Mesothelial cell of epicardium (in vitro differentiated cells): ENCODE measurements around the gene E2F4. TPM values are rescaled to one million over a fixed set of nuclear protein-coding genes. Genes with fewer than 3 reads are reported as not detected.
A peak's percentile ranks its signal among the peaks of the same experiment; 100 is the strongest.

Source experiments
- DNase-seq, 2 experiments: peaks; one replicate each; pipeline ENCODE4 v3.0.0; 2021; ENCODE audit warnings: low spot score in 2 of 2; ENCODE audit not compliant: unreplicated experiment in 2 of 2
- H3K27ac Mint-ChIP-seq: 2 replicates; pipeline ENCODE4 v1.8.0; 2021; ENCODE audit warnings: mixed read lengths
- H3K27me3 Mint-ChIP-seq: 2 replicates; pipeline ENCODE4 v1.8.0; 2021; ENCODE audit warnings: low read depth, mixed read lengths
- H3K36me3 Mint-ChIP-seq: 2 replicates; pipeline ENCODE4 v1.8.0; 2021; ENCODE audit warnings: mixed read lengths
- H3K4me1 Mint-ChIP-seq: 2 replicates; pipeline ENCODE4 v1.8.0; 2021; ENCODE audit warnings: mixed read lengths
- H3K4me3 Mint-ChIP-seq: 2 replicates; pipeline ENCODE4 v1.8.0; 2021; ENCODE audit warnings: mild to moderate bottlenecking, moderate library complexity, mixed read lengths
- H3K9me3 Mint-ChIP-seq: 2 replicates; pipeline ENCODE4 v1.8.0; 2021; ENCODE audit warnings: mixed read lengths
- CTCF ChIP-seq: fragments of 200-600 bp; sonication (generic); IDR thresholded peaks from one replicate; pipeline ENCODE4 v1.5.0; 2021; ENCODE audit warnings: antibody characterized with exemption; ENCODE audit not compliant: unreplicated experiment
- total RNA-seq: library from RNA; stranded (reverse); gene quantifications from 3 replicates; pipeline ENCODE4 v1.2.1, GENCODE V29; 2021

The E2F4 gene
- total RNA-seq, 1 donor from 2014 or later = 80.2 TPM

GRCh38 chr16:67147437-67148140 lies 44.4 kb upstream of the E2F4 start:
- TF ChIP-seq CTCF = no peak
- H3K36me3 Mint-ChIP-seq = peaks cover 27% of the 10 kb centered on the region
- H3K27ac Mint-ChIP-seq = no peak overlapping the region
- H3K9me3 Mint-ChIP-seq = no peaks in the 10 kb centered on the region
- no peak for DNase-seq
- peaks cover 5% of the 10 kb centered on the region for H3K4me1 Mint-ChIP-seq
- no peak overlapping the region for H3K4me3 Mint-ChIP-seq
- H3K27me3 Mint-ChIP-seq = peaks cover 13% of the 10 kb centered on the region

GRCh38 chr16:67148221-67148620 lies 43.7 kb upstream of the E2F4 start:
- no peaks in the 10 kb centered on the region for H3K9me3 Mint-ChIP-seq
- H3K4me1 Mint-ChIP-seq = peaks cover 5% of the 10 kb centered on the region
- no peak overlapping the region for H3K4me3 Mint-ChIP-seq
- no peak overlapping the region for H3K27ac Mint-ChIP-seq
- peaks cover 19% of the 10 kb centered on the region for H3K27me3 Mint-ChIP-seq
- no peak for DNase-seq
- peaks cover 23% of the 10 kb centered on the region for H3K36me3 Mint-ChIP-seq
- no peak for TF ChIP-seq CTCF

- peak overlapping the region; percentile 54 for H3K4me3 Mint-ChIP-seq
These were observed 43.2 kb upstream of the E2F4 start for GRCh38 chr16:67148656-67149275.

GRCh38 chr16:67149276-67150046 lies 42.5 kb upstream of the E2F4 start:
- peak overlapping the region; percentile 54 for H3K4me3 Mint-ChIP-seq

More at GRCh38 chr16:67148656-67149275, 43.2 kb upstream of the E2F4 start:
- DNase-seq = no peak
- H3K9me3 Mint-ChIP-seq = no peaks in the 10 kb centered on the region
- H3K27ac Mint-ChIP-seq = no peak overlapping the region
- H3K27me3 Mint-ChIP-seq = peaks cover 23% of the 10 kb centered on the region
- H3K4me1 Mint-ChIP-seq = peaks cover 5% of the 10 kb centered on the region
- TF ChIP-seq CTCF = no peak
- peaks cover 20% of the 10 kb centered on the region for H3K36me3 Mint-ChIP-seq

More at GRCh38 chr16:67149276-67150046, 42.5 kb upstream of the E2F4 start:
- Mint-ChIP-seq H3K27ac (no peak overlapping the region), H3K36me3 (peaks cover 18% of the 10 kb centered on the region), H3K27me3 (peaks cover 30% of the 10 kb centered on the region), H3K9me3 (no peaks in the 10 kb centered on the region), H3K4me1 (peaks cover 5% of the 10 kb centered on the region)
- DNase-seq = no peak
- peak; percentile 8 for TF ChIP-seq CTCF
